ENCODE data around the gene ITGA1. TPM values are rescaled to one million over a fixed set of nuclear protein-coding genes. Genes with fewer than 3 reads are reported as not detected.

ITGA1 gene
- total RNA-seq, 4 donors from 2014 or later: 2.4 to 10.7 (median 5.4) TPM

DNA sequence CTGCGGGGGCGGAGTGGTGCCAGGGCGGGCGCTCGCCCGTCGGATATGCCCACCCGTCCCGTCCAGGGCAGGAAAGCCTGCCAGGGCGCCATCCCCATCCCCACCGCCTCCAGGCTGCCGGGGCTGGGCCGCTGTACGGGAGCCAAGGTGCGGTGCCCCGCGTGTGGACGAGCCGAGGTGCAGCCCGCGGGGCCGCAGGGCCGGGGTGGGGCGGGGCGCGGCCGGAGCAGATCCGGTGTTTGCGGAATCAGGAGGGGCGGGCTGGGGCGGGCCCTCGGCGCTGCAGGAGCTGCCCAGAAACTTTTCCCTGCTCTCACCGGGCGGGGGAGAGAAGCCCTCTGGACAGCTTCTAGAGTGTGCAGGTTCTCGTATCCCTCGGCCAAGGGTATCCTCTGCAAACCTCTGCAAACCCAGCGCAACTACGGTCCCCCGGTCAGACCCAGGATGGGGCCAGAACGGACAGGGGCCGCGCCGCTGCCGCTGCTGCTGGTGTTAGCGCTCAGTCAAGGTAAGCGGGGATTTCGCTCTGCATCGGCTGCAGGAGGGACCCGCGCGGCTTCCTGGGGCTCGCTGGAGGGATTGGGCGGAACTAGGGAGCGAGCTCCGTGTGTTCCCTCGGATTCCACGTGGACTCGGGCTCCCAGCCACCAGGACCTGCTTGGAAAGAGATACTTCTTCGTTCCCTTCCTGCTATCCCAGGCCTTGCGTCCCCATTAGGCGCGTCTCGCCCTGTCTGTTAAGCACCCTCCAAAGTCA is 201.5 kb downstream of the ITGA1 start, which contains the start of gene ITGA2:
Gene ITGA2 (plus strand): TSS at position 328 of the 756 bp plus-strand sequence. CDS start 117 bp downstream, at position 445.
- peak within 1 kb of the TSS; percentile 64 for H3K4me3 ChIP-seq (ENCODE audit: low read depth, poor library complexity, severe bottlenecking)
- intact Hi-C loops (cut with DNase I; ENCODE audit: low total_unique reads): no loop called here
- WGBS, 2 donors: 0% methylated on average over 26 to 43 of the region's 64 CpGs
- no peak for TF ChIP-seq POLR2A (IDR thresholded peaks at IDR 0.05)
- TF ChIP-seq, protein P1, sequence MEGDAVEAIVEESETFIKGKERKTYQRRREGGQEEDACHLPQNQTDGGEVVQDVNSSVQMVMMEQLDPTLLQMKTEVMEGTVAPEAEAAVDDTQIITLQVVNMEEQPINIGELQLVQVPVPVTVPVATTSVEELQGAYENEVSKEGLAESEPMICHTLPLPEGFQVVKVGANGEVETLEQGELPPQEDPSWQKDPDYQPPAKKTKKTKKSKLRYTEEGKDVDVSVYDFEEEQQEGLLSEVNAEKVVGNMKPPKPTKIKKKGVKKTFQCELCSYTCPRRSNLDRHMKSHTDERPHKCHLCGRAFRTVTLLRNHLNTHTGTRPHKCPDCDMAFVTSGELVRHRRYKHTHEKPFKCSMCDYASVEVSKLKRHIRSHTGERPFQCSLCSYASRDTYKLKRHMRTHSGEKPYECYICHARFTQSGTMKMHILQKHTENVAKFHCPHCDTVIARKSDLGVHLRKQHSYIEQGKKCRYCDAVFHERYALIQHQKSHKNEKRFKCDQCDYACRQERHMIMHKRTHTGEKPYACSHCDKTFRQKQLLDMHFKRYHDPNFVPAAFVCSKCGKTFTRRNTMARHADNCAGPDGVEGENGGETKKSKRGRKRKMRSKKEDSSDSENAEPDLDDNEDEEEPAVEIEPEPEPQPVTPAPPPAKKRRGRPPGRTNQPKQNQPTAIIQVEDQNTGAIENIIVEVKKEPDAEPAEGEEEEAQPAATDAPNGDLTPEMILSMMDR (IDR thresholded peaks at IDR 0.05): no peak
- peak; percentile 27 to 89 for DNase-seq (ENCODE audit: low spot score in 2 of 2)

DNA sequence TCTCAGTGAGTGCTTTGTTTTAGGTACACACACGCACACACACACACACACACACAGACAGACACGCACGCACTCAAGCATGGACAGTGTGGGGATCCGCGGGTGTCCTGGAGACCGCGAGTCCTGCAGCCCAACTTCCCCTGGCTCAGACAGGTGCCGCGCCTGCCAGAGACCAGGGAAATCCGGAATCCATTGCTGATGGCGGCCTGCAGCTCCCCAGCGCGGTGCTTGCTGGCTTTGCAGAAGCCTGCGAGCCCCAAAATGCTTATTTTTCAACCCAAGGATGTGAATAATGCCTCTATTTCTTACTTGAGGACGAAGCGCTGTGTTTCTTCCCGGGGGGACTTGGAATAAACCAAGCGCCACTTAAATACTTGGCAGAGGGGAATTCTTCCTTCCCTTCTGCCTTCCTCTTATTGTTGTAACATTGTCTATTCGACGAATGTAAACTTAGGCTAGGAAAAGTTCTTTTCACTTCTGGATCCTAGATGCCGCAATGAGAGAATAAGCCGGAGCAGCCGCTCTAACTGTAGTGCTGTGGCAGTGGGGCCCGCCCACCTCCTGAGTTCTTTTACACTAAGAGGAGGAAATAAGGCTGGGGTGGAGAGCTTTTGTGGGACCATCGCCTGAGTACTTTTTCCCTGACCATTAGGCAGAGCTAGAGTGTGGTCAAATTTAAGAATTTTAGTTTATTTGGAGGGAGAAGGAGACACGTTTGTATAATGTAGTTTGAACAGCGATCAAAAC is 202.2 kb downstream of the ITGA1 start:
- TF ChIP-seq, protein P1 (IDR thresholded peaks at IDR 0.05): no peak
- no peak for TF ChIP-seq POLR2A (IDR thresholded peaks at IDR 0.05)
- intact Hi-C loops (cut with DNase I; ENCODE audit: low total_unique reads): no loop called here
- WGBS, 2 donors: 3 to 5% methylated on average over 21 to 27 of the region's 27 CpGs
- peak overlapping the region; percentile 64 for H3K4me3 ChIP-seq (ENCODE audit: low read depth, poor library complexity, severe bottlenecking)
- DNase-seq (ENCODE audit: low spot score in 2 of 2): peak; percentile 30 to 86

DNA sequence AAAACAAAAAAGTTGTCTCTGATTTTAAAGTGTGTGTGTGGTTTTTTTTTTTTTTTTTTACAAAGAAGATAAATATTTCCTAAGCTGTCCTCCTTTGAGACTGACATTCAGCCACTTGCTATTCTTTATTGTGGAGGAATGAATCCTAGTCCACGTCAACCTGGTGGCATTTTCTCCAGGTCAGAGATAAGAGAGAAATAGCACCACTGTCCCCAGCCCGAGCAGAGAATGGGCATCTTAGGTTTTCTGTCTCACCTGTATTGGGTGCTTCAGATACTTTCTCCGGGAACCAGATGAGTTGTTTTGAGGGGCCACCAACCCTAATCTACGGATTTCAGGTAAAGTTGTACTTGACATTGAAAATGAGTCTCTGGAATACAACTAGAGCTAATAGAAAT is 202.8 kb downstream of the ITGA1 start:
- TF ChIP-seq, protein P1 (IDR thresholded peaks at IDR 0.05): no peak
- no peak for TF ChIP-seq POLR2A (IDR thresholded peaks at IDR 0.05)
- no peak for DNase-seq (ENCODE audit: low spot score in 2 of 2)
- WGBS, 2 donors: 34 to 38% methylated on average over 4 of the region's 4 CpGs
- intact Hi-C loops (cut with DNase I; ENCODE audit: low total_unique reads): no loop called here
- peak overlapping the region; percentile 64 for H3K4me3 ChIP-seq (ENCODE audit: low read depth, poor library complexity, severe bottlenecking)

DNA sequence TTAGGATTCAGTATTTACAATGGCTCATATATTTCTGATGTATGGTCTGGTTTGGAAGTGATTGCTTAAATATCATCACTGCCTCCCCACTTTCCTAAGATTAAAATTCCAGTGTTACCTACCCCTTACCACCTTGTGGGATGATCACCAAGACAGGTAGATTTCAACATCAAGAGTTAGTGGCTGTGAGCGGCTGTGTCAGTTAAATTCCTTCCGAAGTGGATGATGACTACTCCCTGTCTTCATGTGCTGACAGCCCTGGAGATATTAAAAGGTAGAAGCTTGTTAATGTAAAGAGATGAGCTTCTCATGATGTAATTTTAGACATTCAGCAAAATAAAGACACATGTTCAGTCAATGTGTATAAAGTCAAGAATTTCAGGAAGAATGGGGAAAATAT is 205.7 kb downstream of the ITGA1 start:
- TF ChIP-seq, protein P1 (IDR thresholded peaks at IDR 0.05): no peak
- WGBS, 2 donors: 57 to 68% methylated on average over 2 of the region's 2 CpGs
- no peak for DNase-seq (ENCODE audit: low spot score in 2 of 2)
- H3K4me3 ChIP-seq (ENCODE audit: low read depth, poor library complexity, severe bottlenecking): no peak overlapping the region
- intact Hi-C loops (cut with DNase I; ENCODE audit: low total_unique reads): no loop called here

DNA sequence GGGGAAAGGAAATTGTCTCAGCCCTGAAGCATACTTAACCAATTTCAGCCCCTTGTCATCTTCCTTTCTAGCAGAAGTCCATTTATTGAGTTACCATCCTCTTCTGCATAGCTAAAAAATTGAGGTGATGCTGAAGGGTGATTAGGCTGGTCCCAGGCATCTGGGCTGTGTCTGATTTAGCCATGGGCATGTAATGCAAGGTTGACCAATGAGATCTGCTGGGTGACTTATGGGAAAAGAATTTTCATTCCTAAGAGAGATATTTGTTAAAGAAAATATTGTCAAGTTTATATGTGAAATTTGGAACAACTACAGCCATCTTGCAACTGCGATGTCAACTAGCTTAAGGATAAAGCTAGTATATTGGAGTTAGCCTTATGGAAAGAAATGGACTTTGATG is 206.6 kb downstream of the ITGA1 start:
- DNase-seq (ENCODE audit: low spot score in 2 of 2): no peak
- intact Hi-C loops (cut with DNase I; ENCODE audit: low total_unique reads): no loop called here
- H3K4me3 ChIP-seq (ENCODE audit: low read depth, poor library complexity, severe bottlenecking): no peak overlapping the region
- TF ChIP-seq, protein P1 (IDR thresholded peaks at IDR 0.05): no peak
- no peak for TF ChIP-seq POLR2A (IDR thresholded peaks at IDR 0.05)
- WGBS, 2 donors: 97 to 98% methylated on average over 1 of the region's 1 CpG

All from lower leg skin (tissue), 4 donors.